ENCODE data around the gene RAD9A. TPM values are rescaled to one million over a fixed set of nuclear protein-coding genes. Genes with fewer than 3 reads are reported as not detected.

The RAD9A gene
- total and polyA plus RNA-seq, 9 of the 15 experiments (the other 6 are each of a cell fraction or from before 2014, with no cell fraction given): 1.4 to 41.2 (median 16.1) TPM

DNA sequence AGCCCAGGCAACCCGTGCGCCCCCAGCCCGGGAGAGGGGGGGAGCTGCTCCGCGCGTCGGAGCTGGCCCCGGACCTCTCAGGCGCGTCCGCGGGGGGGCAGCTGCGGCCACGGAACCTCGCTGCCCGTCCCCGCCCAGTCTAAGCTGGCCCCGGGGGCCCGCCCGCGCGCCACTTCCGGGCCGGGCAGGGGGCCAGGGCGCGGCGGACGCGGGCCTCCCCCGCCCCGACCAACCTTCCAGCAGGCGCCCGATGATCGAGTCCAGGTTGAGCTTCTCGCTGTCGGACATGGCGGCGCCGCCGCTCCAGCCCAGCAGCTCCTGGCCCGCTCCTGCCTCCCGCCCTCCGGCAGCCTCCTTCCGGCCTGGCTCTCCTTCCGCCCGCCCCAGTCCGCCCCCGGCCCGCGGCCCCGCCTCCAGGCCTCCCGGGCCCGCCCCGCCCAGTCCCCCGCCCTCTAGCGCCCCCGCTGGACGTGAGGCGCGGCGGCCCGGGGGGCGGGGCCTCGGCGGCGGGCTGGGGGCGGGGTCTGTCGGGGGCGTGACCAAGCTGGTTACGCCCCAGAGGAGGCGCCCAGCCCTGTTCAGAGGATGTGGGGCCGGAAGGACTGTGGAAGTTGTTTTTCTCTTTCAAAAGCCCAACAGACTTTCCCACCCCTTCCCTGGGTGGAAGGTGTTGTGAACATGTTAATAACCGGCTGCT is 9.9 kb downstream of the RAD9A start, which contains the start of gene PPP1CA (continued):
- TF ChIP-seq, protein P1, sequence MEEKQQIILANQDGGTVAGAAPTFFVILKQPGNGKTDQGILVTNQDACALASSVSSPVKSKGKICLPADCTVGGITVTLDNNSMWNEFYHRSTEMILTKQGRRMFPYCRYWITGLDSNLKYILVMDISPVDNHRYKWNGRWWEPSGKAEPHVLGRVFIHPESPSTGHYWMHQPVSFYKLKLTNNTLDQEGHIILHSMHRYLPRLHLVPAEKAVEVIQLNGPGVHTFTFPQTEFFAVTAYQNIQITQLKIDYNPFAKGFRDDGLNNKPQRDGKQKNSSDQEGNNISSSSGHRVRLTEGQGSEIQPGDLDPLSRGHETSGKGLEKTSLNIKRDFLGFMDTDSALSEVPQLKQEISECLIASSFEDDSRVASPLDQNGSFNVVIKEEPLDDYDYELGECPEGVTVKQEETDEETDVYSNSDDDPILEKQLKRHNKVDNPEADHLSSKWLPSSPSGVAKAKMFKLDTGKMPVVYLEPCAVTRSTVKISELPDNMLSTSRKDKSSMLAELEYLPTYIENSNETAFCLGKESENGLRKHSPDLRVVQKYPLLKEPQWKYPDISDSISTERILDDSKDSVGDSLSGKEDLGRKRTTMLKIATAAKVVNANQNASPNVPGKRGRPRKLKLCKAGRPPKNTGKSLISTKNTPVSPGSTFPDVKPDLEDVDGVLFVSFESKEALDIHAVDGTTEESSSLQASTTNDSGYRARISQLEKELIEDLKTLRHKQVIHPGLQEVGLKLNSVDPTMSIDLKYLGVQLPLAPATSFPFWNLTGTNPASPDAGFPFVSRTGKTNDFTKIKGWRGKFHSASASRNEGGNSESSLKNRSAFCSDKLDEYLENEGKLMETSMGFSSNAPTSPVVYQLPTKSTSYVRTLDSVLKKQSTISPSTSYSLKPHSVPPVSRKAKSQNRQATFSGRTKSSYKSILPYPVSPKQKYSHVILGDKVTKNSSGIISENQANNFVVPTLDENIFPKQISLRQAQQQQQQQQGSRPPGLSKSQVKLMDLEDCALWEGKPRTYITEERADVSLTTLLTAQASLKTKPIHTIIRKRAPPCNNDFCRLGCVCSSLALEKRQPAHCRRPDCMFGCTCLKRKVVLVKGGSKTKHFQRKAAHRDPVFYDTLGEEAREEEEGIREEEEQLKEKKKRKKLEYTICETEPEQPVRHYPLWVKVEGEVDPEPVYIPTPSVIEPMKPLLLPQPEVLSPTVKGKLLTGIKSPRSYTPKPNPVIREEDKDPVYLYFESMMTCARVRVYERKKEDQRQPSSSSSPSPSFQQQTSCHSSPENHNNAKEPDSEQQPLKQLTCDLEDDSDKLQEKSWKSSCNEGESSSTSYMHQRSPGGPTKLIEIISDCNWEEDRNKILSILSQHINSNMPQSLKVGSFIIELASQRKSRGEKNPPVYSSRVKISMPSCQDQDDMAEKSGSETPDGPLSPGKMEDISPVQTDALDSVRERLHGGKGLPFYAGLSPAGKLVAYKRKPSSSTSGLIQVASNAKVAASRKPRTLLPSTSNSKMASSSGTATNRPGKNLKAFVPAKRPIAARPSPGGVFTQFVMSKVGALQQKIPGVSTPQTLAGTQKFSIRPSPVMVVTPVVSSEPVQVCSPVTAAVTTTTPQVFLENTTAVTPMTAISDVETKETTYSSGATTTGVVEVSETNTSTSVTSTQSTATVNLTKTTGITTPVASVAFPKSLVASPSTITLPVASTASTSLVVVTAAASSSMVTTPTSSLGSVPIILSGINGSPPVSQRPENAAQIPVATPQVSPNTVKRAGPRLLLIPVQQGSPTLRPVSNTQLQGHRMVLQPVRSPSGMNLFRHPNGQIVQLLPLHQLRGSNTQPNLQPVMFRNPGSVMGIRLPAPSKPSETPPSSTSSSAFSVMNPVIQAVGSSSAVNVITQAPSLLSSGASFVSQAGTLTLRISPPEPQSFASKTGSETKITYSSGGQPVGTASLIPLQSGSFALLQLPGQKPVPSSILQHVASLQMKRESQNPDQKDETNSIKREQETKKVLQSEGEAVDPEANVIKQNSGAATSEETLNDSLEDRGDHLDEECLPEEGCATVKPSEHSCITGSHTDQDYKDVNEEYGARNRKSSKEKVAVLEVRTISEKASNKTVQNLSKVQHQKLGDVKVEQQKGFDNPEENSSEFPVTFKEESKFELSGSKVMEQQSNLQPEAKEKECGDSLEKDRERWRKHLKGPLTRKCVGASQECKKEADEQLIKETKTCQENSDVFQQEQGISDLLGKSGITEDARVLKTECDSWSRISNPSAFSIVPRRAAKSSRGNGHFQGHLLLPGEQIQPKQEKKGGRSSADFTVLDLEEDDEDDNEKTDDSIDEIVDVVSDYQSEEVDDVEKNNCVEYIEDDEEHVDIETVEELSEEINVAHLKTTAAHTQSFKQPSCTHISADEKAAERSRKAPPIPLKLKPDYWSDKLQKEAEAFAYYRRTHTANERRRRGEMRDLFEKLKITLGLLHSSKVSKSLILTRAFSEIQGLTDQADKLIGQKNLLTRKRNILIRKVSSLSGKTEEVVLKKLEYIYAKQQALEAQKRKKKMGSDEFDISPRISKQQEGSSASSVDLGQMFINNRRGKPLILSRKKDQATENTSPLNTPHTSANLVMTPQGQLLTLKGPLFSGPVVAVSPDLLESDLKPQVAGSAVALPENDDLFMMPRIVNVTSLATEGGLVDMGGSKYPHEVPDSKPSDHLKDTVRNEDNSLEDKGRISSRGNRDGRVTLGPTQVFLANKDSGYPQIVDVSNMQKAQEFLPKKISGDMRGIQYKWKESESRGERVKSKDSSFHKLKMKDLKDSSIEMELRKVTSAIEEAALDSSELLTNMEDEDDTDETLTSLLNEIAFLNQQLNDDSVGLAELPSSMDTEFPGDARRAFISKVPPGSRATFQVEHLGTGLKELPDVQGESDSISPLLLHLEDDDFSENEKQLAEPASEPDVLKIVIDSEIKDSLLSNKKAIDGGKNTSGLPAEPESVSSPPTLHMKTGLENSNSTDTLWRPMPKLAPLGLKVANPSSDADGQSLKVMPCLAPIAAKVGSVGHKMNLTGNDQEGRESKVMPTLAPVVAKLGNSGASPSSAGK (IDR thresholded peaks at IDR 0.05): no peak
- TF ChIP-seq CBX8 (IDR thresholded peaks at IDR 0.05; ENCODE audit: borderline replicate concordance, extremely low read depth, low read depth, low read length, poor library complexity, severe bottlenecking) (no peak), MCM2 (IDR thresholded peaks at IDR 0.05; ENCODE audit: low read depth) (no peak), ZFX (CRISPR knock-in tag; IDR thresholded peaks at IDR 0.05) (no peak; the same call in 1 of the 2 replicates), BRCA1 (IDR thresholded peaks at IDR 0.05) (no peak), BRCA1 (CRISPR knock-in tag; IDR thresholded peaks at IDR 0.05) (no peak), GTF2F1 (IDR thresholded peaks at IDR 0.05; ENCODE audit: low read depth, low read length) (no peak), TEAD4 (IDR thresholded peaks at IDR 0.05; ENCODE audit: low read length) (no peak), TEAD4 (CRISPR knock-in tag; IDR thresholded peaks at IDR 0.05; ENCODE audit: borderline replicate concordance) (no peak), CHD2 (IDR thresholded peaks at IDR 0.05; ENCODE audit: low read depth, low read length) (no peak), CAMTA2 (CRISPR knock-in tag; conservative IDR thresholded peaks at IDR 0.05) (no peak), ZNF316 (IDR thresholded peaks at IDR 0.05) (no peak), ZNF507 (tag; conservative IDR thresholded peaks at IDR 0.05) (no peak), ERF (CRISPR knock-in tag; IDR thresholded peaks at IDR 0.05) (no peak)
- TF ChIP-seq, protein P2, sequence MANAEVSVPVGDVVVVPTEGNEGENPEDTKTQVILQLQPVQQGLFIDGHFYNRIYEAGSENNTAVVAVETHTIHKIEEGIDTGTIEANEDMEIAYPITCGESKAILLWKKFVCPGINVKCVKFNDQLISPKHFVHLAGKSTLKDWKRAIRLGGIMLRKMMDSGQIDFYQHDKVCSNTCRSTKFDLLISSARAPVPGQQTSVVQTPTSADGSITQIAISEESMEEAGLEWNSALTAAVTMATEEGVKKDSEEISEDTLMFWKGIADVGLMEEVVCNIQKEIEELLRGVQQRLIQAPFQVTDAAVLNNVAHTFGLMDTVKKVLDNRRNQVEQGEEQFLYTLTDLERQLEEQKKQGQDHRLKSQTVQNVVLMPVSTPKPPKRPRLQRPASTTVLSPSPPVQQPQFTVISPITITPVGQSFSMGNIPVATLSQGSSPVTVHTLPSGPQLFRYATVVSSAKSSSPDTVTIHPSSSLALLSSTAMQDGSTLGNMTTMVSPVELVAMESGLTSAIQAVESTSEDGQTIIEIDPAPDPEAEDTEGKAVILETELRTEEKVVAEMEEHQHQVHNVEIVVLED (CRISPR knock-in tag; IDR thresholded peaks at IDR 0.05): peak; percentile 53; the same call in 1 of the 2 replicates
